GM21717 (cell line): ENCODE measurements around the gene TMEM141.
"Not testable (repeated sequence)": the region's sequence is repeated elsewhere in the genome, so short reads cannot be mapped to it uniquely, and the experiment has no call there.

Experiments
- ATAC-seq: cut with Tn5 transposase; IDR thresholded peaks from one replicate; pipeline ENCODE4 v1.9.1; 2021; ENCODE audit warnings: mild to moderate bottlenecking, moderate library complexity; ENCODE audit not compliant: unreplicated experiment

The TMEM141 gene

DNA sequence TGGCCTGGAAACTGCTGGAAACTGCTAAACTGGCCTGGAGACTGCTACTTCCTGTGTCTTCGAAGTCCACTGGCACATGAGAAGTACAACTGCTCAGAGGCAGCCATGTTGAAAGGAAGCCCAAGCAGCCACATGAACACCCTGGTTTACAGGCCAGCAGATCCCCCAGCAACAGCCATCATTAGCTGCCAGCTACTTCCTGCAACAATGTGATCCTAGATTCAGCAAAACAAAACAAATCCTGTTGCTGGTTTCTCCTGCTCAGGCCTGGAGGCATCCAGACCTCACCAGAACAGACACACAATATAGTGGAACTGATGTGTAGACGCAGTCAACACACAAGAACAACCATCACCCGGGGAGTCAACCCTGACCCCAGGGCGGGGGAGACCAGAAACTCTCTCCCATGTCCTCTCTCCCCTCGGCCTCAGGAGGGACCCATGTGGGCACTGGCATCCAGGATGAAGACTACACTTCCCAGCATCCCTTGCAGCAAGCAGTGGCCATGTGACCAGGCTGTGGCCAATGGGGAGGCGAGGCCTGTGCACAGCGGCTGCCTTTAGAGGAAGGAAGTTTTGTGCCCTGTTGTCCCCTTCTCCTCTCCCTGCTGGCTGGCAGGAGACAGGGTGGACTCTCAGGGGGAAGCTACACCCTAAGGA is 17.6 kb upstream of the TMEM141 start:
- ATAC-seq: no peak

DNA sequence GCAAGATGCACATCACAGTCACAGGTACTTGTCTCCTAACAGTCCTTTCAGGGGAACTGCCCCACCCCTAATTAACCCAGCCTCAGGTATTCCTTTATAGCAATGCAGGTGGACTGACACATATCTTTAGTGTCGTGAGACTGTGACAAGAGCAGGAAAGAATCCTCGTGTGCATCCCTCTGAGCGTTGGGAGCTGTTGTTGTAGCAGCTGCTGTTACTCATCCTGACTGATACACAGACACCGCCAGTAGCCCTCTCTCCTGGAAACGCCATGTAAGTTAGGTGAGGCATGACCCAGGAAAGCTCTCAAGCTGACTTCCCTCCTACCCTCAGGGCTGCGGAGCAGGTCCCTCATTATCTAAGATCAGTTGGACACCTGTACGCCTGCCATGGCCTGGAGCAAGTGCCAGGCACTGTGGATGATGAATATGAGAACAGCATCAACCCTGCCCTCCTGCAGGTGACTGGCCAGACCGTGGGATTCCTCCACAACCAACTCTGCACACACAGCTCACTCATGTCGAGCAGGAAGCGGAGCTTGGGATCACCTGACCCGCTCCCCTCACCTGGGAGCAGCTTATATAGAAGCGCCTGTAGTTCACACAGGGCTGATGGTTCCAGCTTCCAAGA is 16.6 kb upstream of the TMEM141 start:
- no peak for ATAC-seq

DNA sequence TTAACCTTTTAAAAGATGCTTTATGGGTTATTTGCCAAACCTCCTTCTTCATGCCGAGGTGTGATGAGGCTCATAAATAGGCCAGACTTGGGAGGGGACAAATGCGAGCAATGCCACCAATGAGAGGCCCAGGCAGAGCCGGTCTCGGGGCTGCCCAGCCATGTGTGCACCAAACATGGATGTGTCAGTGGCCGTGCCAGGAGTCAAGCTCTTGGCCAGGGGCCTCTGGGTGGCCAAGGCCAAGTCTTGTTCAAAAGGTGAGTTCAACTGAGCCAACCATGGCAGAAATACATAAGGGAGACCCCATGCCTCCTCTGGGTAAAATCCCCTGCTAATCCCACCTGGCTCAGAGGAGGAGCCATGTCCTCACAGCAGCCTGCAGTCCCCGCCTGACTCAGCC is 16.0 kb upstream of the TMEM141 start:
- no peak for ATAC-seq

DNA sequence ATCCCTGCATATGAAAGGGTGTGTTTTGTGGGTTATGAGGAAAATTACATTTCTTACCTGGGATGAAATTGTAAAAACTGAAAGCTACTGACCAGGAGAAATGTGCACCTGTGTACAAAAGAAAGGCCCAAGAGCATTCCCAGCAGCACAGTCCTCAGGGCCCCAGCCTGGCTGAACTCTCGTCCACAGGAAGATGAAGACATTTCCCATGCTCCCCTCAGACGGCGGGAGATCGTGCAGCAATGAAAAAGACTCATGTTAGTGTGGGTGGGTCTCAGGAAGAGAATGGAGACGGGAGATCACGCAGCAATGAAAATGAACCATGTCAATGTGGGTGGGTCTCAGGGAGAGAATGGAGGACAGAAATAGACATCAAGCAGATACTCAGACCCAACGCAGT is 14.2 kb upstream of the TMEM141 start:
- ATAC-seq: no peak

DNA sequence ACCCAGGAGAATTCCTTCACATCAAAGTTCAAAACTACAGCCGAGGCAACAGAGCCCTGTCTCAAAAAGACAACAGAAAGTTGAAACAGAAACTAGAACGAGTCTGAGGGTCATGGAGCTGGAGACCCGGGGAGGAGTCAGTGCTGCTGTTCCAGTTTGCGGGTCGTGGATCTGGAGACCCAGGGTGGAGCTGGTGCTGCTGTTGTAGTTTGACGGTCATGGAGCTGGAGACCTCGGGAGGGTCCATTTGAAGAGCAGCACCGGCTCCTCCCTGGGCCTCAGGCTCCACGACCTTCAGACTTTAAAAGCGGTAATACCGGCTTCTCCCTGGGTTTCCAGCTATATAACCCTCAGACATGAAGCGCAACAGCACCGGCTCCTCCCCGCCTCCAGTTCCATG is 13.8 kb upstream of the TMEM141 start:
- ATAC-seq: no peak

DNA sequence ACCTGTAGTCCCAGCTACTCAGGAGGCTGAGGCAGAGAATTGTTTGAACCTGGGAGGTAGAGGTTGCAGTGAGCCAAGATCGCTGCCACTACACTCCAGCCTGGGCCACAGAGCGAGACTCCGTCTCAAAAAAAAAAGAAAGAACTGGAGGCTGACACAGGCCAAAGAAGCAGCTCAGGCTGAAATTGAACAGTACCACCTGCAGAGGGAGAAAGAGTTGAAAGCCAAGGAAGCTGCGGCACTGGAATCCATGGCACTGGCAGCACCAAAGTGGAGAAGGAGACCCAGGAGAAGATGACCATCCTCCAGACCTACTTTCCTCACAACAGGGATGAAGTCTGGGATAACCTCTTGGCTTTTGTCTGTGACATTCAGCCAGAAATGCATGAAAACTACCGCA is 11.3 kb upstream of the TMEM141 start:
- ATAC-seq: no peak

DNA sequence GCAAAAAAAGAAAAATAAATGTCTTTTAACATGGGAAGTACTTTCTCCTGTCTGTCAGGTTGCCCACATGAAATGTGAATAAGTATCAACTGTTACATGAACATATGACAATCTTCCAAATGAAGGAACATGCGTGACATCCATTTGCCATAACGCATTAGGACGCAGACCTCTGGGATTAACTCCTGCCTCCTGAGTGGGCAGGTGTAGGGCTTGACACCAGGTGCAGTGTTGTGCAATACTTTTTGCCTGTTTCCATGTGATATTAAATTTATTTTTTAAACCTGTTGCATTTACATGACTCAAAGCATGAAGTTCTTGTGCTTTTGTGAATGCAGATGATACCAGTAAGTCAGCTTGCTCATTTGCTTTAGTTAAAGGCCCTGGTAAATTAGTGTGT is 8.7 kb upstream of the TMEM141 start:
- ATAC-seq: no peak

DNA sequence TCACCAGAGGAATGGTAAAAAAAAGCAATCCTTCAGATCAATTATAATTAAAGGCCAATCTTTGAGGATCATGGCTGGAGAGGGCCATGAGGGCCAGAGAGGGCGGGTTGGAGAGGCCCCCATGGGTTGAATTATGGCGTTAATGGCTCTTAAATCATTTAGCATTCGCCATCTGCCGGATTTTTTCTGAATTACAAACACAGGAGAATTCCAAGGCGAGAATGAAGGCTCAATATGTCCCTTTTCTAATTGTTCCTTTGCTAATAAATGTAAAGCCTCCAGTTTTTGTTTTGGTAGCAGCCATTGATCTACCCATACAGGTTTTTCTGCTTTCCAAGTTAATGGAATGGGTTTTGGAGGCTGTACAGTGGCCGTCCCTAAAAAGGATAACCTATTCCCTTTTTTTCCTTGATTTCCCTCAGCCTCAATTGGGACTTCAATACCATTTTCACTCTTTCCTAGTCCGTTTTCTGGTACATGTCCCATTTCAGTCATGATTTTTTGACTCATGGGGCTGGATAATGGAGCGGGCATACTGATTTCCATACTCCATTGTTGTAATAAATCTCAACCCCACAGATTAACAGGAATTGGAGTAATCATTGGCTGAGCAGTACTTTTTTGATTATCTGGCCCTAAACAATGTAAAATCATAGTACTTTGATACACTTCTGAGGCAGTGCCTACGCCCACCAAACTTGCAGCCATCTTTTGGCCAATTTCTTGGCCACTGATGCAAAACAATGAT is 6.7 kb upstream of the TMEM141 start:
- ATAC-seq: no peak

DNA sequence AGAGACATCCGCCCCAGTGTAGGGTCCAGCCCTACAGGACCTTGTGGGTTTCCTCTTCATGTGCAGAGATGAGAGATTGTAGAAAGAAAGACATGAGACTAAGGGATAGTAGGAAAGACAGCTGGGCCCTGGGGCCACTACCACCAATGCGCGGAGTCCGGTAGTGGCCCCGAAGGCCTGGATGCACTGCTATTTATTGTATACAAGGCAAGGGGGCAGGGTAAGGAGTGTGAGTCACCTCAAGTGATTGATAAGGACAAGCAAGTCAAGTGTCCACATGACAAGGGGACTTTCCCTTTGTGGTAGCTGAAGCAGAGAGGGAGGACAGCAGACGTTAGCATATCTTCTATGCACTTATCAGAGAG is 6.2 kb upstream of the TMEM141 start:
- ATAC-seq: no peak

DNA sequence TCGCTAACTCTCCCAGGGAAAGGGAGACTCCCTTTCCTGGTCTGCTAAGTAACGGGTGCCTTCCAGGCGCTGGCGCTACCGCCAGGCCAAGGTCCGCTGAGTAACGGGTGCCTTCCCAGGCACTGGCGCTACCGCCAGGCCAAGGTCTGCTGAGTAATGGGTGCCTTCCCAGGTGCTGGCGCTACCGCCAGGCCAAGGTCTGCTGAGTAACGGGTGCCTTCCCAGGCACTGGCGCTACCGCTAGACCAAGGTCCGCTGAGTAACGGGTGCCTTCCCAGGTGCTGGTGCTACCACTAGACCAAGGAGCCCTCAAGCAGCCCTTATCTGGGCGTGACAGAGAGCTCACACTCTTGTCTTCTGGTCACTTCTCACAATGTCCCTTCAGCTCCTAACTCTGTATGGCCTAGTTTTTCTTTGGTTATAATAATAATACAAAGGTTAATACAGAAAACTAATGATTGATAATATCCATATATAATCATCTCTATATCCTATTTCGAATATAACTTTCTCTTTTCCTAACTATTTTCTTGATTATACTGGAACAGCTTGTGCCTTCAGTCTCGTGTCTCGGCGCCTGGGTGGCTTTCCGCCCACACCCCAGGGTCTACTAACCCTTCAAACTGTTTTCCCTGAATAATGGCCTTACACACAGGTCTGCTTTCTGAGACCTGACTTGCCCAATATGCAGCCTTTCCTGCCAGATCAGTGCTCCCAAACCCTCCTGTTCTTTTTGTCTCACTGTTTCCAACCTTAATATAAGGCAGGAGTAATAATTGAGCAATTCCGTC is 5.4 kb upstream of the TMEM141 start:
- not testable (repeated sequence) for ATAC-seq

DNA sequence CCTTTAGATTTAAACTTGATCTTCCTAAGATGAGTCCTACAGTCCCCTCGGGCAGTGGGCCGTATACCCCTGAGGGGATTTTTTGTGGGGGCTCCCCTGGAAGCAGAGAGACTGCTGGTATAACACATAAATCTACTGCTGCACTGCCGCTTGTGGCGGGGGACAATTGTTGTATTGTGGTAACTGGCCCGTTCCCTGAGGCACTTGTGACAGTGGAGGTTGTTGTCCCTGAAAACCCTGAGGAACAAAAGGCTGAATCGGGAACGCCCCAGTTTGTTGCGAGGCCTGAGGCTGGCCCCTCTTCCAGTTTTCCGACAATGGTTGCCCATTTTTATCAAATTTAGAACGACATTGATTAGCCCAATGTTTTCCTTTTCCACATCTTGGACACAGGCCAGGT is 4.7 kb upstream of the TMEM141 start:
- no peak for ATAC-seq

DNA sequence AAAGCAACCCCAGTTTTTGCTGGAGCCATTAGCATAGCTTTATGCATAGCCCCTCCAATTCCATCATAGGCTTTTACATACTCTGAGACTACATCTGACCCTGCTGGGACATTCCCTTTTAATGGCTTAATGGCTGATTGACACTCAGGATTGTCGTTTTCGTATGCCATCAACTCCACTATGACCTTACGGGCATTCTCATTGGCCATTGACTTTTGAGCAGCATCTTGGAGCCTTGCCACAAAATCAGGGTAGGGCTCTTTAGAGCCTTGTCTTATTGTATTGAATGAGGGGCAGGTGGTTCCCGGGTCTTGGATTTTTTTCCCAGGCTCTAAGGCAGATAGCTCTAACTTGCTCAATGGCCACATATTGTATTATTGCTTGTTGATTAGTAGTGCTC is 4.2 kb upstream of the TMEM141 start:
- ATAC-seq: not testable (repeated sequence)

DNA sequence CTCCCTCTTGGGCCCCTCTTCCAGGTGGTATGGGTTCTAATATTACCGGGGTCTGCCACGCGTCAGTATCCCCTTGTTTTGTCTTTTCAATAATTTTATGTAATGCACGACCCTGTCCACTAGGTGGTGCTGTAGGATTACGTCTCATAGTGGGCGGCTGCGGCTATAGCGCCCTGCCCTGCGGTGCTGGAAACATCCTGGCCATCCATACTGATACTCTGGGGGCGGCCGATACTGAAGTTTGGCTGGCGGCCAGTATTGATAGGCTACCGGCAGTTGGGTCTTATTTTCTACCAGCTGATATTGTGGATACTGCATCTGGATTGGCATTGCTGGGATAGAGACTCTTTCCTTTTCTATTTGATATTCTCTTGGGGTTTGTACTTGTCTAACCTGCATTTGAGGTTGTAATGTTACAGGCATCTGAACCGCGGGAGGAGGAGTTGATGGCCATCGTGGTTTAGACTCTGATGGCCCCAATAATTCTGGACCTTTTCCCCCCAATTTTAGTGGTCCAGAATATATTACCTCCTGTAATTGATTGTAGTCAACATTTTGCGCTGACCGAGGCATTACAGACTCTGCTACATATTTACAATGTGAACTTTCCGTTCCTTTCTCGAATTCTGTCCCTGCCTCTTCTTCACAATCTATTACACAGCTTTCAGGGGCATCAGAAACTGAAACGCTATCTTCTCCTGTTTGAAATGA is 3.3 kb upstream of the TMEM141 start:
- no peak for ATAC-seq

DNA sequence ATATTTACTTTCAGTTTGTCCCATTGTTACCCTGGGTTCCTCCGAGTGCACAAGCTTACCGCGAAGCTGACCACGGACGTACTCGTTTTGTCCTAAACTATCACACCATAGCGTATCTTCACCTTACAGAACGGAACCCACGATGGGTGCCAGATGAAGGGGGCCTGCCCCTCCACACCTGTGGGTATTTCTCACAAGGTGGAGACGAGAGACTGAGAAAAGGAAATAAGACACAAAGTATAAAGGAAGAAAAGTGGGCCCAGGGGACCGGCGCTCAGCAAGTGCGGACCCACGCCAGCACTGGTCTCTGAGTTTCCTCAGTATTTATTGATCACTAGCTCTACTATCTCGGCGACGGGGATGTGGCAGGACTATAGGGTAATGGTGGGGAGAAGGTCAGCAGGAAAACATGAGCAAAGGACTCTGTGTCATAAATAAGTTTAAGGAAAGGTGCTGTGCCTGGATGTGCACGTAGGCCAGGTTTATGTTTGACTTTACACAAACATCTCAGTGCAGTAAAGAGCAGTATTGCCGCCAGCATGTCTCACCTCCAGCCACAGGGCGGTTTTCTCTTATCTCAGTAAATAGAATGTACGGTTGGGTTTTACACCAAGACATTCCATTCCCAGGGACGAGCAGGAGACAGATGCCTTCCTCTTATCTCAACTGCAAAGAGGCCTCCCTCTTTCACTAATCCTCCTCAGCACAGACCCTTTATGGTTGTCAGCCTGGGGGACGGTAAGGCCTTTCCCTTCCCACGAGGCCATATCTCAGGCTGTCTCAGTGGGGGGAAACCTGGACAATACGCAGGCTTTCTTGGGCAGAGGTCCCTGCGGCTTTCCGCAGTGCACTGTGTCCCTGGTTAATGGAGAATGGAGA is 2.3 kb upstream of the TMEM141 start:
- not testable (repeated sequence) for ATAC-seq

DNA sequence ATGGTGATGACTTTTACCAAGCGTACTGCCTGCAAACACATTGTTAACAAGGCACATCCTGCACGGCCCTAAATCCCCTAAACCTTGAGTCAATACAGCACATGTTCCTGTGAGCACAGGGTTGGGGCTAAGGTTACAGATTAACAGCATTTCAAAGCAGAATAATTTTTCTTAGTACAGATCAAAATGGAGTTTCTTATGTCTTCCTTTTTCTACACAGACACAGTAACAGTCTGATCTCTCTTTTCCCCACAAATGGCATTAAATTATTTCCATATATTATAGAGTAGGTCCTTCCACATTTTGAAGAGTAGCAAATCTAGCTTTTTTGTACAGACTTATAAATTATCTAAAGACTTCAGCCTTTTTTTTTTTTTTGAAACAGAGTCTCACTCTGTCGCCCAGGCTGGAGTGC is 1.6 kb upstream of the TMEM141 start:
- ATAC-seq: no peak

DNA sequence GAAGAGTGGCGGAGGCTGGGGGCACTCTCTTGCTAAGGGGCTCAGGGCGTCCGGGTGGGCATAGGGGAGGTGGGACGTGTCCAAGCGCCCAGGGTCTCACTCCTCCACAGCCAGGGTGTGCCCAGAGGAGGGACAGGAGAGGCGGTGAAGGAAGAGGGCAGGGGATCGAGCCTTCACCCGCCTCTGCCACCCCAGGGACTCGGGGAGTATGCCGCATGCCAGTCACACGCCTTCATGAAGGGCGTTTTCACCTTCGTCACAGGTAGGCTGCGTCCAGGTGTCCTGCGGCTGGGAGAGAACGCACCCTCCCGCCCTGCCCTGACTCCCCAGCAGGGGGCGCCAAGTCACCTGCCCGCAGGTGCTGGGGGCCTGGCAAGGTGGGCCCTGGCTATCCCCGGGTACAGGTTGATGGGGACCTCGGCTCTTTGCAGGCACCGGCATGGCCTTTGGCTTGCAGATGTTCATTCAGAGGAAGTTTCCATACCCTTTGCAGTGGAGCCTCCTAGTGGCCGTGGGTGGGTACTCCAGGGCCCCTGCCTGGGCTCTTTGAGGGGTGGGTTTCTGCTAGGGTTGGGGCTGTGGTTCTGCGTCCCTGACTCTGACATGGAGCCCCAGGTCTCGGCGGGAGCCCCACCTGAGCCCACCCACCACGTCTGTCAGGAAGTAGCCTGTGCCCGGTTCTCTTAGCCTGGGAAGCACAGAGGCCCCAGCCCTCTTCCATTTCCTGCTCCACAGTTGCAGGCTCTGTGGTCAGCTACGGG is 552 bp downstream of the TMEM141 start:
- peak; percentile 14 for ATAC-seq

DNA sequence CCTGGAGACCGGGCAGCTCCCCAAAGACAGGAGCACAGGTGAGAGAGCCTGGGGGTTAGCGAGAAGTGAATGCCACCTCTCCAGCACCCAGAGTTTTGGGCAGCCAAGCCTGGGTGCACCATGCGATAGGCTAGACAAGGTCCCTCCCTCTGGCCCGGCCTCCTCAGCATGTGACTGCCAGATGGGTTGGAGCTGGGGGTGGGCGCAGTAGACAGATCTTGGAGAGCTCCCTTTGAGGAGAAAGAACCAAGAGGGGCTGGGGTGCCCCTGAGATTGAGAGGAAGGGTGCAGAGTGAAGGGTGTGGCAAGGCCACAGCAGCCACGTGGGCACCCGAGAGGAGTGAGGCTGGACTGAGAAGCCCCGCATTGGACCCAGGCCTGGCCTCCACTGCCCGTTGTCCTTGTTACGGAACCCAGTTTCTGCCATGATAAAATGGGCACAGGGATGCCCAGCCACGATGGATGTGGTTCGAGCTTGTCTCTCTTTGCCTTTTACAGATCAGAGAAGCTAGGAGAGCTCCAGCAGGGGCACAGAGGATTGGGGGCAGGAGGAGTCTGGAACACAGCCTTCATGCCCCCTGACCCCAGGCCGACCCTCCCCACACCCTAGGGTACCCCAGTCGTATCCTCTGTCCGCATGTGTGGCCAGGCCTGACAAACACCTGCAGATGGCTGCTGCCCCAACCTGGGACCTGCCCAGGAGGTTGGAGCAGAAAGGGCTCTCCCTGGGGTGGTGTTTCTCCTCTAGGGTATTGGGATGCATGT is 1.4 kb downstream of the TMEM141 start:
- no peak for ATAC-seq
